ENCODE results near the gene ZSCAN21. TPM values are rescaled to one million over a fixed set of nuclear protein-coding genes. Genes with fewer than 3 reads are reported as not detected.

Gene ZSCAN21
- total RNA-seq, 4 donors from 2014 or later: 12.9 to 18.0 (median 16.5) TPM

GRCh38 chr7:100019908-100020307, 29.7 kb upstream of the ZSCAN21 start:
- Histone ChIP-seq H3K4me1 (peaks cover 0 to 61% (median 14%) of the 10 kb centered on the region in 4 donors), H3K36me3 (peaks cover 0 to 30% (median 12%) of the 10 kb centered on the region in 3 donors), H3K4me3 (no peak overlapping the region), H3K27me3 (no peaks in the 10 kb centered on the region), H3K9me3 (no peaks in the 10 kb centered on the region), H3K27ac (no peak overlapping the region)
- no peak for DNase-seq (ENCODE audit: low spot score in 2 of 2)
- TF ChIP-seq EP300 (IDR thresholded peaks at IDR 0.05): no peak
- no peak for TF ChIP-seq POLR2A (IDR thresholded peaks at IDR 0.05)
- no peak for TF ChIP-seq CTCF (IDR thresholded peaks at IDR 0.05)
- 79 to 80% methylated on average over 7 of the region's 7 CpGs for WGBS, 2 donors

- H3K4me3 ChIP-seq: no peak overlapping the region
- H3K4me1 ChIP-seq: peaks cover 0 to 55% (median 14%) of the 10 kb centered on the region in 4 donors
- WGBS, 2 donors: 65 to 88% methylated on average over 3 of the region's 3 CpGs
- no peaks in the 10 kb centered on the region for H3K27me3 ChIP-seq
- H3K27ac ChIP-seq: no peak overlapping the region
- peaks cover 0 to 44% (median 16%) of the 10 kb centered on the region in 3 donors for H3K36me3 ChIP-seq
- TF ChIP-seq EP300 (IDR thresholded peaks at IDR 0.05): no peak
- TF ChIP-seq POLR2A (IDR thresholded peaks at IDR 0.05): no peak
- TF ChIP-seq CTCF (IDR thresholded peaks at IDR 0.05): no peak
- H3K9me3 ChIP-seq: no peaks in the 10 kb centered on the region
- no peak for DNase-seq (ENCODE audit: low spot score in 2 of 2)
These were observed 28.3 kb upstream of the ZSCAN21 start for GRCh38 chr7:100021297-100021696.

DNA sequence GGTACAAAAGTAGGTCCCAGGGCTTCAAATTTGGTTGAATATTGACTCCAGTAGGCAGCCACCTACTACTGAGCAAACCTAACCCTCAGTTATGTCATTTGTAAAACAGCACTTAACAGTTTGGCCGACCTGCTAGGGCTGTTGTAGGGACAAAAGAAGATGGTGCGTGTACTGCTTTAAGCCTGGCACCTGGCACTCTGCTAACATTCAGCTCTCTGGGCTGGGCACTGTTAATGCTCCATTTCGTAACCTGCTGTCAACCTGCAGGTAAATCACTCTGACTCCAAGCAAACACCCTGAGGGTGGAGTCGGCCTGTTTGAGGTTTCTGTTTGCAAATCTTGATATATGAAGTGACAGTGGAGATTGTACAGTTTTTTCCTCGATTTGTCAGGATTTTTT, 27.0 kb upstream of the ZSCAN21 start:
- no peak for TF ChIP-seq CTCF (IDR thresholded peaks at IDR 0.05)
- no peak for TF ChIP-seq EP300 (IDR thresholded peaks at IDR 0.05)
- TF ChIP-seq POLR2A (IDR thresholded peaks at IDR 0.05): no peak
- DNase-seq (ENCODE audit: low spot score in 2 of 2): no peak
- peaks cover 0 to 58% (median 16%) of the 10 kb centered on the region in 3 donors for H3K36me3 ChIP-seq
- peaks cover 0 to 42% (median 4%) of the 10 kb centered on the region in 4 donors for H3K4me1 ChIP-seq
- 77 to 84% methylated on average over 5 of the region's 5 CpGs for WGBS, 2 donors
- no peaks in the 10 kb centered on the region for H3K9me3 ChIP-seq
- no peak overlapping the region for H3K27ac ChIP-seq
- H3K4me3 ChIP-seq: no peak overlapping the region
- H3K27me3 ChIP-seq: no peaks in the 10 kb centered on the region

DNA sequence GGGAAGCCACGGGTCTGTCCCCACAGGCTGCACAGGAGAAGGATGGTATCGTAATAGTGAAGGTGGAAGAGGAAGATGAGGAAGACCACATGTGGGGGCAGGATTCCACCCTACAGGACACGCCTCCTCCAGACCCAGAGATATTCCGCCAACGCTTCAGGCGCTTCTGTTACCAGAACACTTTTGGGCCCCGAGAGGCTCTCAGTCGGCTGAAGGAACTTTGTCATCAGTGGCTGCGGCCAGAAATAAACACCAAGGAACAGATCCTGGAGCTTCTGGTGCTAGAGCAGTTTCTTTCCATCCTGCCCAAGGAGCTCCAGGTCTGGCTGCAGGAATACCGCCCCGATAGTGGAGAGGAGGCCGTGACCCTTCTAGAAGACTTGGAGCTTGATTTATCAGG, 26.0 kb upstream of the ZSCAN21 start:
- Histone ChIP-seq H3K4me3 (no peak overlapping the region), H3K27me3 (no peaks in the 10 kb centered on the region), H3K9me3 (no peaks in the 10 kb centered on the region), H3K4me1 (peaks cover 0 to 34% (median 3%) of the 10 kb centered on the region in 4 donors), H3K27ac (no peak overlapping the region), H3K36me3 (peaks cover 0 to 67% (median 16%) of the 10 kb centered on the region in 3 donors)
- 92% methylated on average over 12 of the region's 12 CpGs for WGBS, 2 donors
- DNase-seq (ENCODE audit: low spot score in 2 of 2): no peak
- TF ChIP-seq EP300 (IDR thresholded peaks at IDR 0.05): no peak
- no peak for TF ChIP-seq POLR2A (IDR thresholded peaks at IDR 0.05)
- TF ChIP-seq CTCF (IDR thresholded peaks at IDR 0.05): no peak

GRCh38 chr7:100024020-100024619, 25.5 kb upstream of the ZSCAN21 start:
- Histone ChIP-seq H3K36me3 (peaks cover 0 to 73% (median 16%) of the 10 kb centered on the region in 3 donors), H3K27me3 (no peaks in the 10 kb centered on the region), H3K4me3 (no peak overlapping the region), H3K9me3 (no peaks in the 10 kb centered on the region), H3K27ac (no peak overlapping the region), H3K4me1 (peaks cover 0 to 28% (median 3%) of the 10 kb centered on the region in 4 donors)
- DNase-seq (ENCODE audit: low spot score in 2 of 2): no peak
- WGBS, 2 donors: 90% methylated on average over 12 of the region's 12 CpGs
- TF ChIP-seq POLR2A (IDR thresholded peaks at IDR 0.05) (no peak), EP300 (IDR thresholded peaks at IDR 0.05) (no peak), CTCF (IDR thresholded peaks at IDR 0.05) (no peak)

Data from tibial nerve (tissue), 4 donors.